ENCODE data around the gene RSRC1.
"Not testable (repeated sequence)": the region's sequence is repeated elsewhere in the genome, so short reads cannot be mapped to it uniquely, and the experiment has no call there.

RSRC1 gene

GRCh38 chr3:158109295-158109803 lies 540 bp upstream of the RSRC1 start:
- ATAC-seq = no peak
- no peak for TF ChIP-seq ZNF70 (CRISPR knock-in tag; IDR thresholded peaks at IDR 0.05)

- no peak for TF ChIP-seq TCF4 (CRISPR knock-in tag; IDR thresholded peaks at IDR 0.05; ENCODE audit: borderline replicate concordance)
- no peak; the same call in 1 of the 2 replicates for TF ChIP-seq GLIS3 (CRISPR knock-in tag; IDR thresholded peaks at IDR 0.05)
- no peak for TF ChIP-seq BACH2 (CRISPR knock-in tag; IDR thresholded peaks at IDR 0.05; ENCODE audit: borderline replicate concordance)
- TF ChIP-seq ZFP30 (CRISPR knock-in tag; IDR thresholded peaks at IDR 0.05) = no peak
- no peak for TF ChIP-seq ZNF565 (CRISPR knock-in tag; conservative IDR thresholded peaks at IDR 0.05; ENCODE audit: low read depth)
- TF ChIP-seq, protein P1, sequence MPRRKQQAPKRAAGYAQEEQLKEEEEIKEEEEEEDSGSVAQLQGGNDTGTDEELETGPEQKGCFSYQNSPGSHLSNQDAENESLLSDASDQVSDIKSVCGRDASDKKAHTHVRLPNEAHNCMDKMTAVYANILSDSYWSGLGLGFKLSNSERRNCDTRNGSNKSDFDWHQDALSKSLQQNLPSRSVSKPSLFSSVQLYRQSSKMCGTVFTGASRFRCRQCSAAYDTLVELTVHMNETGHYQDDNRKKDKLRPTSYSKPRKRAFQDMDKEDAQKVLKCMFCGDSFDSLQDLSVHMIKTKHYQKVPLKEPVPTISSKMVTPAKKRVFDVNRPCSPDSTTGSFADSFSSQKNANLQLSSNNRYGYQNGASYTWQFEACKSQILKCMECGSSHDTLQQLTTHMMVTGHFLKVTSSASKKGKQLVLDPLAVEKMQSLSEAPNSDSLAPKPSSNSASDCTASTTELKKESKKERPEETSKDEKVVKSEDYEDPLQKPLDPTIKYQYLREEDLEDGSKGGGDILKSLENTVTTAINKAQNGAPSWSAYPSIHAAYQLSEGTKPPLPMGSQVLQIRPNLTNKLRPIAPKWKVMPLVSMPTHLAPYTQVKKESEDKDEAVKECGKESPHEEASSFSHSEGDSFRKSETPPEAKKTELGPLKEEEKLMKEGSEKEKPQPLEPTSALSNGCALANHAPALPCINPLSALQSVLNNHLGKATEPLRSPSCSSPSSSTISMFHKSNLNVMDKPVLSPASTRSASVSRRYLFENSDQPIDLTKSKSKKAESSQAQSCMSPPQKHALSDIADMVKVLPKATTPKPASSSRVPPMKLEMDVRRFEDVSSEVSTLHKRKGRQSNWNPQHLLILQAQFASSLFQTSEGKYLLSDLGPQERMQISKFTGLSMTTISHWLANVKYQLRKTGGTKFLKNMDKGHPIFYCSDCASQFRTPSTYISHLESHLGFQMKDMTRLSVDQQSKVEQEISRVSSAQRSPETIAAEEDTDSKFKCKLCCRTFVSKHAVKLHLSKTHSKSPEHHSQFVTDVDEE (CRISPR knock-in tag; IDR thresholded peaks at IDR 0.05) = no peak
- TF ChIP-seq OSR1 (CRISPR knock-in tag; IDR thresholded peaks at IDR 0.05) = no peak
- no peak for TF ChIP-seq ZC3H10 (CRISPR knock-in tag; IDR thresholded peaks at IDR 0.05)
- TF ChIP-seq RARB (CRISPR knock-in tag; IDR thresholded peaks at IDR 0.05) = no peak
- TF ChIP-seq SNAI2 (CRISPR knock-in tag; IDR thresholded peaks at IDR 0.05) = no peak
- no peak for TF ChIP-seq PATZ1 (CRISPR knock-in tag; IDR thresholded peaks at IDR 0.05; ENCODE audit: borderline replicate concordance)
- no peak for TF ChIP-seq CSDC2 (CRISPR knock-in tag; IDR thresholded peaks at IDR 0.05)
- no peak for TF ChIP-seq ISL1 (CRISPR knock-in tag; IDR thresholded peaks at IDR 0.05)
- TF ChIP-seq ESRRG (CRISPR knock-in tag; IDR thresholded peaks at IDR 0.05) = no peak
- no peak for TF ChIP-seq TOX (CRISPR knock-in tag; IDR thresholded peaks at IDR 0.05; ENCODE audit: borderline replicate concordance)
- no peak for TF ChIP-seq ZFP3 (CRISPR knock-in tag; IDR thresholded peaks at IDR 0.05)
- TF ChIP-seq ZNF8 (CRISPR knock-in tag; IDR thresholded peaks at IDR 0.05) = no peak
- TF ChIP-seq ZNF70 (CRISPR knock-in tag; IDR thresholded peaks at IDR 0.05) = no peak
- ATAC-seq = no peak; the same call in 2 of the 3 replicates
These were observed 749 bp downstream of the RSRC1 start for GRCh38 chr3:158110658-158111018.

DNA sequence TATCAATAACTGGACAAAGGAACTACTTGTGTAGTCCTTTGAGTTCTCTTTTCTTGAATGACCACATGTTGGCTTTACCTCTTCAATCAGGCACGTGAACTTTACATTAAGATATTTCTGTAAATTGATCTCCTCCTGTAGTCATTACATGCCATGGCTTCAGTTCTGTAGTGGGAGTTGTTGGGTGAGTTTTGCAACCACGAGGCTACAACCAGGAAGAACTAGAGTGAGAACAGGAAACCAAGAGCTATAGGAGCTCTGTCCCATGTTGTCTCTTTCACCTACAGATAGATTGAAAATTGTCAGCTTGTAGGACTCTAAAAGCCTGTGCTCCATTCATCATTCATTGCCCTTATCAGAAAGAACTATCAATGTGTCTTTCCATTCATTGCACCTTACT lies 2.0 kb downstream of the RSRC1 start:
- ATAC-seq = no peak
- TF ChIP-seq ISL1 (CRISPR knock-in tag; IDR thresholded peaks at IDR 0.05) (no peak), CSRNP3 (CRISPR knock-in tag; IDR thresholded peaks at IDR 0.05) (no peak)

DNA sequence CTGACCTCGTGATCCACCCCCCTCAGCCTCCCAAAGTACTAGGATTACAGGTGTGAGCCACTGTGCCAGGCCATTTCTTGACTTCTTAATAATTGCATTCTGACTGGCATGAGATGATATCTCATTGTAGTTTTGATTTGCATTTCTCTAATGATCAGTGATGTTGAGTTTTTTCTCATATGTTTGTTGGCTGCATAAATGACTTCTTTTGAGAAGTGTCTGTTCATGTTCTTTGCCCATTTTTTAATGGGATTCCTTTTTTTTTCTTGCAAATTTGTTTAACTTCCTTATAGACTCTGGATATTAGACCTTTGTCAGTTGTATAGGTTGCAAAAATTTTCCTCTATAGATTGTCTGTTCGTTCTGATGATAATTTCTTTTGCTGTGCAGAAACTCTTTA lies 3.7 kb downstream of the RSRC1 start:
- ATAC-seq = not testable (repeated sequence)

GRCh38 chr3:158120330-158120729 lies 10.4 kb downstream of the RSRC1 start:
- no peak for ATAC-seq
- no peak for TF ChIP-seq ZFP3 (CRISPR knock-in tag; IDR thresholded peaks at IDR 0.05)
- no peak for TF ChIP-seq ZNF8 (CRISPR knock-in tag; IDR thresholded peaks at IDR 0.05)
- TF ChIP-seq ESRRG (CRISPR knock-in tag; IDR thresholded peaks at IDR 0.05) = no peak

DNA sequence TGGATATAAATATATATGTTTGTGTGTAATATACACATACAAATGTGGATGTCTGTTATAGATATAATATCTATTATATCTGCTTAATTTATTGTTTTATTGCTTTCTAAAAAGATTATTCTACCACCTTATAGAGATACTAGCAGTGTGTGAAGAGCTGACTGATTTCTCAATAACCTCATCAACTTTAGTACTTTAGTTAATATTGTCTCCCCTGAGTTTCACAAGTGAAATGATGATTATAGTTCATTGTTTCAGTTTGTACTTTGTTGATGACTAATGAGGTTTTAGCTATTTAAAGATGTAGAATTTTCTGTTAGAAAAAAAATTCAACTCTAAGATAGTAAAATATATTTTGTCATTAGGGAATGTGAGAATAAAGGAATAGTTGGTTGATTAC lies 11.4 kb downstream of the RSRC1 start:
- no peak for TF ChIP-seq ESRRG (CRISPR knock-in tag; IDR thresholded peaks at IDR 0.05)
- TF ChIP-seq CSDC2 (CRISPR knock-in tag; IDR thresholded peaks at IDR 0.05) = no peak
- TF ChIP-seq, protein P1 (CRISPR knock-in tag; IDR thresholded peaks at IDR 0.05) = no peak
- no peak for TF ChIP-seq PATZ1 (CRISPR knock-in tag; IDR thresholded peaks at IDR 0.05; ENCODE audit: borderline replicate concordance)
- TF ChIP-seq RARB (CRISPR knock-in tag; IDR thresholded peaks at IDR 0.05) = no peak
- TF ChIP-seq ARNTL (CRISPR knock-in tag; IDR thresholded peaks at IDR 0.05; ENCODE audit: borderline replicate concordance, low read depth) = no peak
- no peak for TF ChIP-seq ZFP3 (CRISPR knock-in tag; IDR thresholded peaks at IDR 0.05)
- no peak for TF ChIP-seq PPARA (CRISPR knock-in tag; IDR thresholded peaks at IDR 0.05; ENCODE audit: borderline replicate concordance)
- no peak for ATAC-seq

GRCh38 chr3:158122721-158123120 lies 12.8 kb downstream of the RSRC1 start:
- ATAC-seq = not testable (repeated sequence)

Measured in SK-N-SH treated with all-trans-retinoic acid at 6 μM for 48 hours (cell line).